Mesothelial cell of epicardium (in vitro differentiated cells): ENCODE results near the gene TANC2. TPM values are rescaled to one million over a fixed set of nuclear protein-coding genes. Genes with fewer than 3 reads are reported as not detected.

Experiments
- DNase-seq, 2 experiments: peaks; one replicate each; pipeline ENCODE4 v3.0.0; 2021; ENCODE audit warnings: low spot score in 2 of 2; ENCODE audit not compliant: unreplicated experiment in 2 of 2
- H3K27ac Mint-ChIP-seq: 2 replicates; pipeline ENCODE4 v1.8.0; 2021; ENCODE audit warnings: mixed read lengths
- H3K27me3 Mint-ChIP-seq: 2 replicates; pipeline ENCODE4 v1.8.0; 2021; ENCODE audit warnings: low read depth, mixed read lengths
- H3K36me3 Mint-ChIP-seq: 2 replicates; pipeline ENCODE4 v1.8.0; 2021; ENCODE audit warnings: mixed read lengths
- H3K4me1 Mint-ChIP-seq: 2 replicates; pipeline ENCODE4 v1.8.0; 2021; ENCODE audit warnings: mixed read lengths
- H3K4me3 Mint-ChIP-seq: 2 replicates; pipeline ENCODE4 v1.8.0; 2021; ENCODE audit warnings: mild to moderate bottlenecking, moderate library complexity, mixed read lengths
- H3K9me3 Mint-ChIP-seq: 2 replicates; pipeline ENCODE4 v1.8.0; 2021; ENCODE audit warnings: mixed read lengths
- microRNA-seq: library from miRNA; unstranded; fragments of <30 nt; microRNA quantifications from one replicate; pipeline ENCODE4 v1.2.0, GENCODE V29; 2021; ENCODE audit warnings: inconsistent platforms, mixed read lengths
- total RNA-seq: library from RNA; stranded (reverse); gene quantifications from 3 replicates; pipeline ENCODE4 v1.2.1, GENCODE V29; 2021
- TF ChIP-seq, protein P1 (sequence below): fragments of 200-600 bp; sonication (generic); IDR thresholded peaks from one replicate; pipeline ENCODE4 v1.5.0; 2021; ENCODE audit warnings: antibody characterized with exemption; ENCODE audit not compliant: unreplicated experiment

The TANC2 gene
- total RNA-seq, 1 donor from 2014 or later, result 96.8 TPM

DNA sequence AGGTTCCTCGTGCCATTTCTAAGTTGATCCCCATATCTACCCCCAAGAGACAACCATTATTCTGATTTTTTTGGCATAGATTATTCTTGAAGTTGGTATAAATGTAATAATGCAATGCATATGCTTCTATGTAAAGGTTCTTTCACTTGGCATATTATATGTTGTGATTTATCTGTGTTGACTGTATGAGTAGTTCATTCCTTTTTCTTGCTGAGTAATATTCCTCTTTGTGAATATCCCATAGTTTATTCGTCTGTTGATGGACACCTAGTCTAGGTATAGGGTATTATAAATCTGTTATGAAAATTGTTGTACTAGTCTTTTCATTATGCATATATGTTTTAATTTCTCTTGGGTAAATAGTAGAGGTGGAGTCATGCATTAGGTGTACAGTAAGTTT is 36.6 kb downstream of the TANC2 start:
- H3K4me3 Mint-ChIP-seq, result no peak overlapping the region
- H3K9me3 Mint-ChIP-seq, result peaks cover 12% of the 10 kb centered on the region
- H3K4me1 Mint-ChIP-seq, result no peaks in the 10 kb centered on the region
- H3K36me3 Mint-ChIP-seq, result peaks cover 3% of the 10 kb centered on the region
- H3K27ac Mint-ChIP-seq, result no peak overlapping the region
- TF ChIP-seq, protein P1, sequence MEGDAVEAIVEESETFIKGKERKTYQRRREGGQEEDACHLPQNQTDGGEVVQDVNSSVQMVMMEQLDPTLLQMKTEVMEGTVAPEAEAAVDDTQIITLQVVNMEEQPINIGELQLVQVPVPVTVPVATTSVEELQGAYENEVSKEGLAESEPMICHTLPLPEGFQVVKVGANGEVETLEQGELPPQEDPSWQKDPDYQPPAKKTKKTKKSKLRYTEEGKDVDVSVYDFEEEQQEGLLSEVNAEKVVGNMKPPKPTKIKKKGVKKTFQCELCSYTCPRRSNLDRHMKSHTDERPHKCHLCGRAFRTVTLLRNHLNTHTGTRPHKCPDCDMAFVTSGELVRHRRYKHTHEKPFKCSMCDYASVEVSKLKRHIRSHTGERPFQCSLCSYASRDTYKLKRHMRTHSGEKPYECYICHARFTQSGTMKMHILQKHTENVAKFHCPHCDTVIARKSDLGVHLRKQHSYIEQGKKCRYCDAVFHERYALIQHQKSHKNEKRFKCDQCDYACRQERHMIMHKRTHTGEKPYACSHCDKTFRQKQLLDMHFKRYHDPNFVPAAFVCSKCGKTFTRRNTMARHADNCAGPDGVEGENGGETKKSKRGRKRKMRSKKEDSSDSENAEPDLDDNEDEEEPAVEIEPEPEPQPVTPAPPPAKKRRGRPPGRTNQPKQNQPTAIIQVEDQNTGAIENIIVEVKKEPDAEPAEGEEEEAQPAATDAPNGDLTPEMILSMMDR, result no peak
- no peak for DNase-seq
- no peaks in the 10 kb centered on the region for H3K27me3 Mint-ChIP-seq

DNA sequence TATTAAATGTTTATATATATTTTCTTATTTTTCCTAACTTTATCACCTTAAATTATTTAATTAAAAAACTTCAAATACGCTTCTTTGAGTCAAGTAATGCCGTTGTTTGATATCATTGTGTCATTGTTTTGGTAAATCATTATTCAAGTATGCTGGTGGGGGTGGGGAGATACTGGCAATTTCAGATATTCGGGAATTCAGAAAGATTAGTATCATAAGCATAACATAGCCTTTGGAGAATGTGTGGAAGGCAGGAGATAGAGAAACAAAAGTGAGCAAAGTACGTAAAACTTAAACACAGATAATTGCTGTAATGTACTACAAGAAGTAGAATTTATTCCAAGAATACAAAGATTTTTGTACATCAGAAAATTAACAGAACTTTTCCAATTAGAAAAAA is 49.8 kb downstream of the TANC2 start:
- Mint-ChIP-seq H3K4me3 (no peak overlapping the region), H3K27ac (no peak overlapping the region), H3K27me3 (no peaks in the 10 kb centered on the region), H3K9me3 (peaks cover 15% of the 10 kb centered on the region), H3K4me1 (peaks cover 3% of the 10 kb centered on the region), H3K36me3 (peaks cover 30% of the 10 kb centered on the region)
- no peak for DNase-seq
- TF ChIP-seq, protein P1, result no peak

Small RNAs within 50 kb of the gene (microRNA-seq; reads per million reads assigned to microRNA genes)
- gene MIR633, result not detected

Other genes starting within 250 kb of the TANC2 start
- 0.18 to 1.1 TPM (median 0.53 TPM) in 3 replicates for gene MARCHF10, start 157.9 kb upstream of the TANC2 start, total RNA-seq